BLaER1 (cell line): ENCODE measurements around the gene PARD3.

ENCODE experiments used
- H3K27ac ChIP-seq: shearing (Covaris generic); formaldehyde crosslinking; 2 replicates; pipeline ENCODE4 v1.8.1; 2022
- H3K27me3 ChIP-seq: shearing (Covaris generic); formaldehyde crosslinking; 2 replicates; pipeline ENCODE4 v1.8.1; 2022
- H3K36me3 ChIP-seq: shearing (Covaris generic); formaldehyde crosslinking; 2 replicates; pipeline ENCODE4 v1.8.1; 2022
- H3K4me1 ChIP-seq: shearing (Covaris generic); formaldehyde crosslinking; 2 replicates; pipeline ENCODE4 v1.8.1; 2022
- H3K4me2 ChIP-seq: shearing (Covaris generic); formaldehyde crosslinking; 2 replicates; pipeline ENCODE4 v1.8.1; 2022
- H3K4me3 ChIP-seq: shearing (Covaris generic); formaldehyde crosslinking; 2 replicates; pipeline ENCODE4 v1.8.1; 2022
- H3K9ac ChIP-seq: shearing (Covaris generic); formaldehyde crosslinking; 2 replicates; pipeline ENCODE4 v1.8.1; 2022
- H3K9me3 ChIP-seq: shearing (Covaris generic); formaldehyde crosslinking; 2 replicates; pipeline ENCODE4 v1.8.1; 2022
- H4K20me1 ChIP-seq: shearing (Covaris generic); formaldehyde crosslinking; 2 replicates; pipeline ENCODE4 v1.8.1; 2022
- Cebpa-rat ChIP-seq: shearing (Covaris generic); IDR thresholded peaks from 2 replicates; pipeline ENCODE4 v1.8.1; 2022

Gene PARD3

DNA sequence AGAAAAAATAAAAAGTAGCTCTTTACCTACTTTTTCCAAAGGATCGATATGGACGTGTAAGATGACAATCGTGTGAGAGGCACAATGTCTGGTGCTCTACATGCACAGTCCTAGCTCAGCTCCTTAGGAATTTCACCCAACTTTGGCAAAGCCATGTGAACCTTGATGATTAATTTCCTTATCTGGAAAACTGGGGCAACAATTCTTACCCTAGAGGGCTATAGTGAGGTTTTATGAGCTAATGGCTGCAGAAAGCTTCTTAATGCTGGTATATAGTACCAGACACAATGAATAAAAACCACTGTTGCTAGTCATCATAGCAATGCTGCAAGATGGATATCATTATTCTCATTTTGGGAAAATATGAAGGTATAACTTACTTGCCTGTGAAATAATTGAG lies 202.7 kb downstream of the PARD3 start:
- no peak overlapping the region for H3K4me3 ChIP-seq
- no peaks in the 10 kb centered on the region for H3K27me3 ChIP-seq
- H3K4me2 ChIP-seq, result no peak overlapping the region
- H4K20me1 ChIP-seq, result peaks cover 14% of the 10 kb centered on the region; the same call in 1 of the 2 replicates
- no peaks in the 10 kb centered on the region for H3K36me3 ChIP-seq
- no peaks in the 10 kb centered on the region; the same call in 1 of the 2 replicates for H3K9me3 ChIP-seq
- no peak overlapping the region for H3K27ac ChIP-seq
- H3K9ac ChIP-seq, result no peak overlapping the region
- TF ChIP-seq Cebpa-rat, result no peak
- H3K4me1 ChIP-seq, result peaks cover 7% of the 10 kb centered on the region

DNA sequence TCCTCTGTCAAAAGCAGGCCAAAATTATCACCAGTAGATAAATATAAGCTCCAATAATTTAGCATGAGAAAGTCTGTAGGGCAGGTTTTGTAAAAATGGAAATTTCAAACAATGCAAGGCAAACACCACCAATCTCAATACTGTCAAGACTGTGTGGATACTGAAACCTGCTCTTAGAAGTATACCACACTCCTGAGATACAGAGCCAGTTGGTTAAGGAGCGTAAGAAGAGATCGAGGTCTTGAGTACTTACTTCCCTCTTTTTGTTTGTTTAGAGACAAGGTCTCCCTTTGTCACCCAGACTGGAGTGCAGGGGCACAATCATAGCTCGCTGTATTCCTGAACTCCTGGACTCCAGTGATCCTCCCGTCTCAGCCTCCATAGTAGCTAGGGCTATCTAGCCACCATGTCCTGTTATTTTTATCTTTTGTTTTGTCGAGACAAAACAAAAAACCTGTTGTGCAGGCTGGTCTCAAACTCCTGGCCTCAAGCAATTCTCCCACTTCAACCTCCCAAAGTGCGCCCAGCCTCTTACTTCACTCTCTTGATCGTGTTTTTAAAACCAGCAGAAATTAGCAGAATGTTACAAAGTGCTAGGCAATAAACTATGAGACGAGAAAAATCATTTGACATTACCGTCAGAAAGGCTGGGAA lies 205.7 kb downstream of the PARD3 start:
- Histone ChIP-seq H4K20me1 (peaks cover 20% of the 10 kb centered on the region; the same call in 1 of the 2 replicates), H3K36me3 (no peaks in the 10 kb centered on the region), H3K4me1 (peaks cover 7% of the 10 kb centered on the region), H3K27me3 (no peaks in the 10 kb centered on the region), H3K9me3 (no peaks in the 10 kb centered on the region), H3K4me3 (no peak overlapping the region), H3K4me2 (no peak overlapping the region), H3K9ac (no peak overlapping the region), H3K27ac (no peak overlapping the region)
- TF ChIP-seq Cebpa-rat, result no peak

- Histone ChIP-seq H4K20me1 (peaks cover 31% of the 10 kb centered on the region), H3K27ac (no peak overlapping the region), H3K4me3 (no peak overlapping the region), H3K9me3 (no peaks in the 10 kb centered on the region), H3K4me1 (no peaks in the 10 kb centered on the region), H3K4me2 (no peak overlapping the region), H3K9ac (no peak overlapping the region), H3K27me3 (no peaks in the 10 kb centered on the region), H3K36me3 (no peaks in the 10 kb centered on the region)
- TF ChIP-seq Cebpa-rat, result no peak
Observed at GRCh38 chr10:34607894-34608293, 207.2 kb downstream of the PARD3 start.

DNA sequence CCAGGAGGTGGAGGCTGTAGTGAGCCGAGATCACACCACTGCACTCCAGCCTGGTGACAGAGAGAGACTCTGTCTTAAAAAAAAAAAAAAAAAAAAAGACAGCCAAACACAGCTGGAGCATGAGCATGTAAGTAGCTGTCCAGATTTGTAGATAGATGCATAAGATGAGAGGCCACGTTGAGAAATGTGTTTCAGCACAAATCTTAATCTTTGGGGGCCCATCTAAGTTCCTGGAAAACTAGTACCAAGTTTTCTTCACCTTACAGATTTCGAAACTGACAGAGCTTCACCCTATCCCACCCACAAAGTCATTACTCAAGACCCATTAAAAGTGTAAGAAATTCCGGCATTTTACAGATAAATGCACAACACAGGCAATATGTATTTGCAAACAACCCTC lies 208.2 kb downstream of the PARD3 start:
- Histone ChIP-seq H3K9me3 (no peaks in the 10 kb centered on the region), H3K4me2 (no peak overlapping the region), H3K4me3 (no peak overlapping the region), H3K36me3 (no peaks in the 10 kb centered on the region), H3K27ac (no peak overlapping the region), H3K27me3 (no peaks in the 10 kb centered on the region), H3K9ac (no peak overlapping the region), H4K20me1 (peaks cover 39% of the 10 kb centered on the region), H3K4me1 (no peaks in the 10 kb centered on the region)
- TF ChIP-seq Cebpa-rat, result no peak

- Histone ChIP-seq H3K9ac (no peak overlapping the region), H3K4me3 (no peak overlapping the region), H3K36me3 (no peaks in the 10 kb centered on the region), H3K27me3 (no peaks in the 10 kb centered on the region), H3K27ac (no peak overlapping the region), H4K20me1 (peaks cover 39% of the 10 kb centered on the region), H3K4me2 (no peak overlapping the region), H3K4me1 (no peaks in the 10 kb centered on the region), H3K9me3 (no peaks in the 10 kb centered on the region)
- TF ChIP-seq Cebpa-rat, result no peak
Observed at GRCh38 chr10:34602478-34602877, 212.6 kb downstream of the PARD3 start.

DNA sequence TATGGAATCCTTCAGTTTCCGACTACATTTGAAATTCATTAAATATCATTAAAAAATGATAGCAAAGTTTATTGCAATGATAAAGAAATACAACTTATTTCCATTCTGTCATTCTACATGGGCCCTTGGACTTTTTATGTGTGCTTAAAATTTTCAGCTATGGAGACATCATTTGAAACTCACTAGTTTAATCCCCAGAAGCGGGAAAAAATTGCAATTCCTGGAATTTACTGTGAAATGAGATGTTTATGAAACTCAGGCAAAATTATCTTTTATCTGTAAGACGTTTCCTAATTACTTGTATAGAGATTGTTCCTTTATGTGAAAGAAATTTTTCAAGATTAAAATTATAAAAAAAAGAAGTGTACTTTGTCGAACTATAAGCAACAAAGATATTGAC lies 213.4 kb downstream of the PARD3 start:
- Histone ChIP-seq H3K4me3 (no peak overlapping the region), H3K9ac (no peak overlapping the region)

GRCh38 chr10:34599026-34599795 lies 215.9 kb downstream of the PARD3 start:
- no peaks in the 10 kb centered on the region for H3K4me1 ChIP-seq
- H4K20me1 ChIP-seq, result peaks cover 49% of the 10 kb centered on the region
- H3K27me3 ChIP-seq, result no peaks in the 10 kb centered on the region
- no peak overlapping the region for H3K9ac ChIP-seq
- H3K27ac ChIP-seq, result no peak overlapping the region
- H3K36me3 ChIP-seq, result no peaks in the 10 kb centered on the region
- H3K4me3 ChIP-seq, result no peak overlapping the region
- no peak overlapping the region for H3K4me2 ChIP-seq
- H3K9me3 ChIP-seq, result no peaks in the 10 kb centered on the region
- no peak for TF ChIP-seq Cebpa-rat

More for the DNA sequence above, 213.4 kb downstream of the PARD3 start:
- no peaks in the 10 kb centered on the region for H3K36me3 ChIP-seq
- no peaks in the 10 kb centered on the region for H3K9me3 ChIP-seq
- H3K27ac ChIP-seq, result no peak overlapping the region
- H4K20me1 ChIP-seq, result peaks cover 40% of the 10 kb centered on the region; the same call in 1 of the 2 replicates
- no peaks in the 10 kb centered on the region for H3K4me1 ChIP-seq
- no peak overlapping the region for H3K4me2 ChIP-seq
- TF ChIP-seq Cebpa-rat, result no peak
- no peaks in the 10 kb centered on the region for H3K27me3 ChIP-seq

- H3K36me3 ChIP-seq, result no peaks in the 10 kb centered on the region
- no peak overlapping the region for H3K9ac ChIP-seq
- H3K27ac ChIP-seq, result no peak overlapping the region
- H4K20me1 ChIP-seq, result peaks cover 50% of the 10 kb centered on the region
- H3K27me3 ChIP-seq, result no peaks in the 10 kb centered on the region
- no peak overlapping the region for H3K4me3 ChIP-seq
- no peak for TF ChIP-seq Cebpa-rat
- no peak overlapping the region for H3K4me2 ChIP-seq
- H3K4me1 ChIP-seq, result no peaks in the 10 kb centered on the region
- no peaks in the 10 kb centered on the region for H3K9me3 ChIP-seq
Observed at GRCh38 chr10:34596351-34596750, 218.7 kb downstream of the PARD3 start.

DNA sequence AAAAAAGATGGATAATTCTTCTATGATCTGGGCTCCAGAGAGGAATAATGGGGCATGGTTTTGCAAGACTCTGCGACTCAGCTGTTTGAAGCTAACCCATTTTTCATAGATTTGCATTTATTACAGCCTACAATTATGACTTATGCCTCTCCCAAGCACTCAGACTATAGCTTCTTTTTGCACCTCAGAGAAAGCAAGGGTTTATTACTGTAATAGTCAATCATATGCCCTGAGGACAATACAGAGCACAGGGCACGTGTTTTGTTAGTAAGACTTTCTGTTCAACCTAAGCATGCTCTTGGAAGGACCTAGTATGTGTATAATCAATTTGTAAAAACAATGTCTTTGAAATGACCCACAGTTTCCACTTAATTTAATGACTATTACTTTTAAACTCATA lies 221.2 kb downstream of the PARD3 start:
- no peaks in the 10 kb centered on the region for H3K36me3 ChIP-seq
- H3K9me3 ChIP-seq, result no peaks in the 10 kb centered on the region
- H3K4me3 ChIP-seq, result no peak overlapping the region
- TF ChIP-seq Cebpa-rat, result no peak
- H4K20me1 ChIP-seq, result peaks cover 64% of the 10 kb centered on the region
- no peaks in the 10 kb centered on the region for H3K4me1 ChIP-seq
- H3K27ac ChIP-seq, result no peak overlapping the region
- no peak overlapping the region for H3K9ac ChIP-seq
- H3K27me3 ChIP-seq, result no peaks in the 10 kb centered on the region
- no peak overlapping the region for H3K4me2 ChIP-seq

- H4K20me1 ChIP-seq, result peaks cover 64% of the 10 kb centered on the region
- no peaks in the 10 kb centered on the region for H3K36me3 ChIP-seq
- H3K27ac ChIP-seq, result no peak overlapping the region
- H3K4me3 ChIP-seq, result no peak overlapping the region
- H3K27me3 ChIP-seq, result no peaks in the 10 kb centered on the region
- H3K9ac ChIP-seq, result no peak overlapping the region
- TF ChIP-seq Cebpa-rat, result no peak
- no peaks in the 10 kb centered on the region for H3K4me1 ChIP-seq
- H3K9me3 ChIP-seq, result no peaks in the 10 kb centered on the region
- H3K4me2 ChIP-seq, result no peak overlapping the region
Observed at GRCh38 chr10:34593374-34593890, 221.7 kb downstream of the PARD3 start.
